ENCODE results near the gene PTPA. TPM values are rescaled to one million over a fixed set of nuclear protein-coding genes. Genes with fewer than 3 reads are reported as not detected.

PTPA gene
- total RNA-seq, 3 donors from 2014 or later (not counting 1 experiment from before 2014, with no cell fraction given): 63.2 to 69.4 (median 64.9) TPM

GRCh38 chr9:129172816-129173215, 61.6 kb downstream of the PTPA start:
- TF ChIP-seq, protein P1, sequence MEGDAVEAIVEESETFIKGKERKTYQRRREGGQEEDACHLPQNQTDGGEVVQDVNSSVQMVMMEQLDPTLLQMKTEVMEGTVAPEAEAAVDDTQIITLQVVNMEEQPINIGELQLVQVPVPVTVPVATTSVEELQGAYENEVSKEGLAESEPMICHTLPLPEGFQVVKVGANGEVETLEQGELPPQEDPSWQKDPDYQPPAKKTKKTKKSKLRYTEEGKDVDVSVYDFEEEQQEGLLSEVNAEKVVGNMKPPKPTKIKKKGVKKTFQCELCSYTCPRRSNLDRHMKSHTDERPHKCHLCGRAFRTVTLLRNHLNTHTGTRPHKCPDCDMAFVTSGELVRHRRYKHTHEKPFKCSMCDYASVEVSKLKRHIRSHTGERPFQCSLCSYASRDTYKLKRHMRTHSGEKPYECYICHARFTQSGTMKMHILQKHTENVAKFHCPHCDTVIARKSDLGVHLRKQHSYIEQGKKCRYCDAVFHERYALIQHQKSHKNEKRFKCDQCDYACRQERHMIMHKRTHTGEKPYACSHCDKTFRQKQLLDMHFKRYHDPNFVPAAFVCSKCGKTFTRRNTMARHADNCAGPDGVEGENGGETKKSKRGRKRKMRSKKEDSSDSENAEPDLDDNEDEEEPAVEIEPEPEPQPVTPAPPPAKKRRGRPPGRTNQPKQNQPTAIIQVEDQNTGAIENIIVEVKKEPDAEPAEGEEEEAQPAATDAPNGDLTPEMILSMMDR (IDR thresholded peaks at IDR 0.05): no peak
- peaks cover 6 to 33% of the 10 kb centered on the region in 2 donors for H3K4me1 Mint-ChIP-seq
- Histone ChIP-seq H3K27ac (ENCODE audit: low read length) (no peak overlapping the region), H3K4me1 (ENCODE audit: control insufficient read depth, insufficient read depth, low read length) (peaks cover 39% of the 10 kb centered on the region), H3K27me3 (ENCODE audit: control insufficient read depth, insufficient read depth, low read length) (peaks cover 6% of the 10 kb centered on the region), H3K9me3 (ENCODE audit: control insufficient read depth, insufficient read depth, low read length) (no peaks in the 10 kb centered on the region), H3K36me3 (ENCODE audit: control insufficient read depth, insufficient read depth, low read length) (no peaks in the 10 kb centered on the region), H3K4me3 (ENCODE audit: low read length) (no peak overlapping the region)
- H3K36me3 Mint-ChIP-seq: no peaks in the 10 kb centered on the region
- intact Hi-C loops (cut with micrococcal nuclease): no loop called here
- no peak overlapping the region for H3K4me3 Mint-ChIP-seq
- ATAC-seq: no peak
- no peak for DNase-seq
- WGBS (ENCODE audit: insufficient coverage): 83% methylated on average over 3 of the region's 5 CpGs
- peaks cover 10 to 13% of the 10 kb centered on the region in 2 donors for H3K27me3 Mint-ChIP-seq (ENCODE audit: low read depth in 2 of 2)
- H3K9me3 Mint-ChIP-seq: no peaks in the 10 kb centered on the region
- no peak overlapping the region for H3K27ac Mint-ChIP-seq

DNA sequence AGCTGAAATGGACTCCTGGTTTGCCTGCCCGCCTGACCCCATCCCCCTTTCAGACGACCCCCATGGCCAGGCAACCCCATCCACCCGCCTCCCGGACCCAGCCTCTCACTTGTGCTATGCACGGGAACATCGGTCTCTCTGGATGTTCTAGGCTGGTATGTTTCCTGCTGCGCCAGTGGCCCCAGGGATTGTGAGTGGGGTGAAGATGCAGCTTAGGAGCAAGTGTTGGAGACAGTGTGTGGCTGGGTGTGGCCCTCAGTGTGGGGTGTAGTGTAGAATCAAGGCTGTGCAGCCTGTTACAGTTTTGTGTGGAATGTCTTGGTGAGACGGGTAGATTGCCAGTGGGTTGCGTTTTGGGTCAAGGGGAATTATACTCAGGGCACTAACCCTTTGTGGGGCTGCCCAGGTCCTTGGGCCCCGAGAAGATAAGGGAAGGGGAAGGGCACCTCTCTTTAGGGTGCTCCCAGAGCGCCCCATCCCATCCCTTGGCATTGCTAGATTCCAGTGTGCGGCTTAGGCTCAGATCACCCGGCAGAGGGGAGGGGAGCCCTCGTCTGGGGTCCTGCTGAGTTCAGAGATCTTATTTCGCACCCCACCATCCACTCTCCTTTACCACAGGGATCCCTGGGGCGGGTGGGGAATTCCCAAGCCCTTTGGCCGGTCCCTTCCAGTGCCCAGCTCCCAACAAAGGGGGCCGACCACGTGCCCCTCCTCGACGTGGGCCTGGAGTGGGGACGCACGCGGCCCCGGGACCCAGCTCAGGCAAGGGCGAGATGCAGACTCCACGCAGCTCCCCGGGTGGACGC, 62.3 kb downstream of the PTPA start:
- H3K27ac Mint-ChIP-seq: peak overlapping the region in 1 of 2 donors; percentile 4
- peaks cover 6% of the 10 kb centered on the region for H3K27me3 ChIP-seq (ENCODE audit: control insufficient read depth, insufficient read depth, low read length)
- WGBS (ENCODE audit: insufficient coverage): 38% methylated on average over 29 of the region's 29 CpGs
- no peak overlapping the region for H3K27ac ChIP-seq (ENCODE audit: low read length)
- TF ChIP-seq, protein P1 (IDR thresholded peaks at IDR 0.05): no peak
- no peaks in the 10 kb centered on the region for H3K9me3 ChIP-seq (ENCODE audit: control insufficient read depth, insufficient read depth, low read length)
- H3K4me3 ChIP-seq (ENCODE audit: low read length): peak overlapping the region; percentile 70
- H3K27me3 Mint-ChIP-seq (ENCODE audit: low read depth in 2 of 2): peaks cover 7 to 9% of the 10 kb centered on the region in 2 donors
- ATAC-seq (no peak), DNase-seq (no peak)
- H3K4me3 Mint-ChIP-seq: peak overlapping the region; percentile 76
- peaks cover 6 to 37% of the 10 kb centered on the region in 2 donors for H3K4me1 Mint-ChIP-seq
- no peaks in the 10 kb centered on the region for H3K36me3 ChIP-seq (ENCODE audit: control insufficient read depth, insufficient read depth, low read length)
- no peaks in the 10 kb centered on the region for H3K9me3 Mint-ChIP-seq
- peaks cover 37% of the 10 kb centered on the region for H3K4me1 ChIP-seq (ENCODE audit: control insufficient read depth, insufficient read depth, low read length)
- intact Hi-C loops (cut with micrococcal nuclease): no loop called here
- no peaks in the 10 kb centered on the region for H3K36me3 Mint-ChIP-seq

DNA sequence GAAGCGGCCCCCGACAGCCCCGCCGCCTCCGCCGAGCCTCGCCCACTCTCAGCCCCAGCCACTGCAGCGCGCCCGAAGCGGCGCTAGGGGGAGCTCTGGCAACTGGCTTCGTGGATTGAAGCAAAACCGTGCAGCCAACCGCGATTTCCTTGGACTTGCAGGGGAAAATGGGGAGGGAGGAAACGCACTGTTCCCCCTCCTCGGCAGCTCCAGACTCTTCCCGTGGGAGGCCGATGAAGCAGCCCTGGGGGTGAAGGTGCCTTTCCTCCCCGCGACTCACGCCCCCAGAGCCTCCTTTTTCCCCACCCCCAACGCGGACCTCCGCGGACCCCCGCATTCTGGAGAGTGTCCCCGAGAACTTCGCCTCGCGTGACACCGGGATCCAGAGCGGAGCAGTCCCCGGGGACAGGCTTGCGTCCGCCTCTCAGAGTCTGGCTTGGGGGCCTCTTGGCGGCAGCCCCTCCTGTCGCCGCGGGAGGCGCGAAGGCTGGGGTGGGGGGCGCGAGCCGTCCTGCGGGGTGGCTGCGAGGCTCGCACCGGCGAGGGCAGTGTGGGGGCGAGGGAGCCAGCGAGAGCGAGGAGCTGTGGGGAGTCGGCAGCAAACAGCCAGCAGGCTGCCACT, 63.0 kb downstream of the PTPA start:
- peak overlapping the region; percentile 88 for H3K4me3 Mint-ChIP-seq
- H3K27ac Mint-ChIP-seq: peak overlapping the region in 1 of 2 donors; percentile 65
- no peaks in the 10 kb centered on the region for H3K36me3 Mint-ChIP-seq
- peaks cover 6 to 37% of the 10 kb centered on the region in 2 donors for H3K4me1 Mint-ChIP-seq
- under 1% methylated on average over 55 of the region's 55 CpGs for WGBS (ENCODE audit: insufficient coverage)
- peaks cover 42% of the 10 kb centered on the region for H3K4me1 ChIP-seq (ENCODE audit: control insufficient read depth, insufficient read depth, low read length)
- H3K27ac ChIP-seq (ENCODE audit: low read length): peak overlapping the region; percentile 48
- intact Hi-C loops (cut with micrococcal nuclease): no loop called here
- DNase-seq: peak; percentile 79 to 88
- H3K9me3 ChIP-seq (ENCODE audit: control insufficient read depth, insufficient read depth, low read length): no peaks in the 10 kb centered on the region
- H3K36me3 ChIP-seq (ENCODE audit: control insufficient read depth, insufficient read depth, low read length): no peaks in the 10 kb centered on the region
- peak overlapping the region; percentile 70 for H3K4me3 ChIP-seq (ENCODE audit: low read length)
- peaks cover 7 to 9% of the 10 kb centered on the region in 2 donors for H3K27me3 Mint-ChIP-seq (ENCODE audit: low read depth in 2 of 2)
- H3K9me3 Mint-ChIP-seq: no peaks in the 10 kb centered on the region
- ATAC-seq: peak; percentile 38 to 60 (median 40)
- TF ChIP-seq, protein P1 (IDR thresholded peaks at IDR 0.05): peak; percentile 99
- H3K27me3 ChIP-seq (ENCODE audit: control insufficient read depth, insufficient read depth, low read length): peaks cover 11% of the 10 kb centered on the region

Data from natural killer cell (primary cell).